Esophagus muscularis mucosa (tissue), 3 donors: ENCODE results near the gene TMCC1.

Experiments used
- POLR2A ChIP-seq: fragments of 450-650 bp; IDR thresholded peaks from one replicate; pipeline ENCODE4 v1.6.1; 2017; ENCODE audit warnings: antibody characterized with exemption, moderate library complexity, mild to moderate bottlenecking, low read depth
- POLR2AphosphoS5 ChIP-seq, 2 donors: sonication (generic); formaldehyde crosslinking; IDR thresholded peaks; one replicate each; pipeline ENCODE4 v1.6.1; 2017; ENCODE audit warnings: antibody characterized with exemption in 2 of 2
- TF ChIP-seq, protein P1 (sequence below), 3 experiments: fragments of 200-600 bp in 2 of 3; fragments of 450-650 bp in 1 of 3; sonication (generic) in 2 of 3; IDR thresholded peaks; one replicate each; pipeline ENCODE4 v1.5.1; 2017 to 2019; ENCODE audit warnings: antibody characterized with exemption in 3 of 3, mild to moderate bottlenecking in 2 of 3, moderate library complexity in 1 of 3

DNA sequence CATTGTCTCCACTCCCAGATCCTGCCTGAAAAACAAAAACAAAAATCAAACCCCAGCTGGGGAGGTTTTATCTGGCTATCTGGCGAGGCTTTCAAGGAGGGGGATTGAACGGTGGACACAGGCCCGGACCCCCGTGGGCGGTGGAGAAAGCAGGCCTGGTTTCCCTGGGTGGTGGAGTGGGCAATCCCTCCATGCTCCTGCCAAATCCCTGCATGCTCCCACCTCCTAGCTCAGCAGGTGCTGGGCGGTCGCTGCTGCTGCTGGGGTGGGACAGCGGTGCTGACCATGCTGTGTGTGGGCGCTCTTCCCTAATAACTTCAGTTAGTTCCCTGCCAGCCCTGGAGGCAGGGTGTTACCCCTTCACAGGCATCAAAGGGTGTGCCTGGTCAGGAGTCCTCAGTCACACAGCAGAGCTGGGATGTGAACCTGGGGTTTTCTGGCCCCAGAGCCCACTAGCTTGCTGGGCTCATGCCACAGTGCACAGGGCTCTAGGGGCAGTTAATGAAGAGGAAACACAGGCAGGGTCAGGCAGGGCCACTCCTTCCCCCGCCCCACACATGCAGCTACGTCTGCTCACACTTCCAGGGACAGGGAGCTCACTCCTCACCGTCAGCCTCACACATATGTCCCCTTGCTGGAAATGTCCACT, 271.2 kb downstream of the TMCC1 start:
- TF ChIP-seq, protein P1, sequence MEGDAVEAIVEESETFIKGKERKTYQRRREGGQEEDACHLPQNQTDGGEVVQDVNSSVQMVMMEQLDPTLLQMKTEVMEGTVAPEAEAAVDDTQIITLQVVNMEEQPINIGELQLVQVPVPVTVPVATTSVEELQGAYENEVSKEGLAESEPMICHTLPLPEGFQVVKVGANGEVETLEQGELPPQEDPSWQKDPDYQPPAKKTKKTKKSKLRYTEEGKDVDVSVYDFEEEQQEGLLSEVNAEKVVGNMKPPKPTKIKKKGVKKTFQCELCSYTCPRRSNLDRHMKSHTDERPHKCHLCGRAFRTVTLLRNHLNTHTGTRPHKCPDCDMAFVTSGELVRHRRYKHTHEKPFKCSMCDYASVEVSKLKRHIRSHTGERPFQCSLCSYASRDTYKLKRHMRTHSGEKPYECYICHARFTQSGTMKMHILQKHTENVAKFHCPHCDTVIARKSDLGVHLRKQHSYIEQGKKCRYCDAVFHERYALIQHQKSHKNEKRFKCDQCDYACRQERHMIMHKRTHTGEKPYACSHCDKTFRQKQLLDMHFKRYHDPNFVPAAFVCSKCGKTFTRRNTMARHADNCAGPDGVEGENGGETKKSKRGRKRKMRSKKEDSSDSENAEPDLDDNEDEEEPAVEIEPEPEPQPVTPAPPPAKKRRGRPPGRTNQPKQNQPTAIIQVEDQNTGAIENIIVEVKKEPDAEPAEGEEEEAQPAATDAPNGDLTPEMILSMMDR (IDR thresholded peaks at IDR 0.05) = no peak
- TF ChIP-seq POLR2A = no peak
- TF ChIP-seq POLR2AphosphoS5 (IDR thresholded peaks at IDR 0.05) = no peak
